ENCODE measurements around the gene PIAS1.

- TF ChIP-seq, protein P1, sequence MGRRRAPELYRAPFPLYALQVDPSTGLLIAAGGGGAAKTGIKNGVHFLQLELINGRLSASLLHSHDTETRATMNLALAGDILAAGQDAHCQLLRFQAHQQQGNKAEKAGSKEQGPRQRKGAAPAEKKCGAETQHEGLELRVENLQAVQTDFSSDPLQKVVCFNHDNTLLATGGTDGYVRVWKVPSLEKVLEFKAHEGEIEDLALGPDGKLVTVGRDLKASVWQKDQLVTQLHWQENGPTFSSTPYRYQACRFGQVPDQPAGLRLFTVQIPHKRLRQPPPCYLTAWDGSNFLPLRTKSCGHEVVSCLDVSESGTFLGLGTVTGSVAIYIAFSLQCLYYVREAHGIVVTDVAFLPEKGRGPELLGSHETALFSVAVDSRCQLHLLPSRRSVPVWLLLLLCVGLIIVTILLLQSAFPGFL (CRISPR knock-in tag; IDR thresholded peaks at IDR 0.05): no peak
- TF ChIP-seq ZNF140 (CRISPR knock-in tag; IDR thresholded peaks at IDR 0.05) (no peak), GTF2F1 (IDR thresholded peaks at IDR 0.05; ENCODE audit: low read depth, low read length) (no peak), STAT5B (CRISPR knock-in tag; IDR thresholded peaks at IDR 0.05) (no peak), CCAR2 (IDR thresholded peaks at IDR 0.05; ENCODE audit: low read depth, low read length) (no peak), CHD4 (IDR thresholded peaks at IDR 0.05; ENCODE audit: insufficient read depth, insufficient replicate concordance, low read depth, low read length, poor library complexity, severe bottlenecking) (no peak), ZNF274 (IDR thresholded peaks at IDR 0.05; ENCODE audit: borderline replicate concordance, low read depth, low read length) (no peak)
- TF ChIP-seq, protein P2, sequence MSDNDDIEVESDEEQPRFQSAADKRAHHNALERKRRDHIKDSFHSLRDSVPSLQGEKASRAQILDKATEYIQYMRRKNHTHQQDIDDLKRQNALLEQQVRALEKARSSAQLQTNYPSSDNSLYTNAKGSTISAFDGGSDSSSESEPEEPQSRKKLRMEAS (CRISPR knock-in tag; IDR thresholded peaks at IDR 0.05): no peak
- TF ChIP-seq, protein P3, sequence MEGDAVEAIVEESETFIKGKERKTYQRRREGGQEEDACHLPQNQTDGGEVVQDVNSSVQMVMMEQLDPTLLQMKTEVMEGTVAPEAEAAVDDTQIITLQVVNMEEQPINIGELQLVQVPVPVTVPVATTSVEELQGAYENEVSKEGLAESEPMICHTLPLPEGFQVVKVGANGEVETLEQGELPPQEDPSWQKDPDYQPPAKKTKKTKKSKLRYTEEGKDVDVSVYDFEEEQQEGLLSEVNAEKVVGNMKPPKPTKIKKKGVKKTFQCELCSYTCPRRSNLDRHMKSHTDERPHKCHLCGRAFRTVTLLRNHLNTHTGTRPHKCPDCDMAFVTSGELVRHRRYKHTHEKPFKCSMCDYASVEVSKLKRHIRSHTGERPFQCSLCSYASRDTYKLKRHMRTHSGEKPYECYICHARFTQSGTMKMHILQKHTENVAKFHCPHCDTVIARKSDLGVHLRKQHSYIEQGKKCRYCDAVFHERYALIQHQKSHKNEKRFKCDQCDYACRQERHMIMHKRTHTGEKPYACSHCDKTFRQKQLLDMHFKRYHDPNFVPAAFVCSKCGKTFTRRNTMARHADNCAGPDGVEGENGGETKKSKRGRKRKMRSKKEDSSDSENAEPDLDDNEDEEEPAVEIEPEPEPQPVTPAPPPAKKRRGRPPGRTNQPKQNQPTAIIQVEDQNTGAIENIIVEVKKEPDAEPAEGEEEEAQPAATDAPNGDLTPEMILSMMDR (IDR thresholded peaks at IDR 0.05 in 2 of 3, conservative IDR thresholded peaks at IDR 0.05 in 1 of 3; ENCODE audit: insufficient read depth in 2 of 3, low read depth in 1 of 3, low read length in 3 of 3): no peak
Measured at GRCh38 chr15:68055224-68055705, 1.1 kb downstream of the PIAS1 start.

Data from K562 (cell line).